Measurements from ENCODE around the gene LMF2.

LMF2 gene

GRCh38 chr22:50459496-50460140, 47.9 kb downstream of the LMF2 start:
- no peaks in the 10 kb centered on the region for H3K9me3 ChIP-seq (ENCODE audit: control insufficient read depth, low read length)
- H3K27ac ChIP-seq: no peak overlapping the region
- H3K36me3 ChIP-seq (ENCODE audit: control insufficient read depth, insufficient read depth, low read length): no peaks in the 10 kb centered on the region
- H3K9ac ChIP-seq: no peak overlapping the region
- H3K79me2 ChIP-seq: no peaks in the 10 kb centered on the region
- TF ChIP-seq CTCF (IDR thresholded peaks at IDR 0.05): no peak
- H3K4me2 ChIP-seq (ENCODE audit: low read length): no peak overlapping the region
- H3K4me1 ChIP-seq: no peaks in the 10 kb centered on the region
- H2AFZ ChIP-seq: no peak overlapping the region
- no peaks in the 10 kb centered on the region for H3K27me3 ChIP-seq (ENCODE audit: control insufficient read depth, insufficient read depth, low read length)
- no peak overlapping the region for H3K4me3 ChIP-seq (ENCODE audit: low read depth, low read length)

- no peak overlapping the region for H3K4me2 ChIP-seq (ENCODE audit: low read length)
- no peak for TF ChIP-seq CTCF (IDR thresholded peaks at IDR 0.05)
- H3K79me2 ChIP-seq: no peaks in the 10 kb centered on the region
- H3K27ac ChIP-seq: no peak overlapping the region
- H3K9ac ChIP-seq: no peak overlapping the region
- H3K4me1 ChIP-seq: no peaks in the 10 kb centered on the region
- no peaks in the 10 kb centered on the region for H3K9me3 ChIP-seq (ENCODE audit: control insufficient read depth, low read length)
- no peaks in the 10 kb centered on the region for H3K27me3 ChIP-seq (ENCODE audit: control insufficient read depth, insufficient read depth, low read length)
- H3K4me3 ChIP-seq (ENCODE audit: low read depth, low read length): no peak overlapping the region
- no peaks in the 10 kb centered on the region for H3K36me3 ChIP-seq (ENCODE audit: control insufficient read depth, insufficient read depth, low read length)
- no peak overlapping the region for H2AFZ ChIP-seq
Observed at GRCh38 chr22:50459016-50459415, 48.5 kb downstream of the LMF2 start.

GRCh38 chr22:50456466-50457234, 50.9 kb downstream of the LMF2 start:
- Histone ChIP-seq H3K4me2 (ENCODE audit: low read length) (no peak overlapping the region), H3K4me1 (no peaks in the 10 kb centered on the region), H3K27me3 (ENCODE audit: control insufficient read depth, insufficient read depth, low read length) (no peaks in the 10 kb centered on the region), H3K9ac (no peak overlapping the region), H3K27ac (no peak overlapping the region), H3K36me3 (ENCODE audit: control insufficient read depth, insufficient read depth, low read length) (no peaks in the 10 kb centered on the region), H3K9me3 (ENCODE audit: control insufficient read depth, low read length) (no peaks in the 10 kb centered on the region), H3K4me3 (ENCODE audit: low read depth, low read length) (no peak overlapping the region), H2AFZ (no peak overlapping the region), H3K79me2 (no peaks in the 10 kb centered on the region)
- TF ChIP-seq CTCF (IDR thresholded peaks at IDR 0.05): no peak

- TF ChIP-seq CTCF (IDR thresholded peaks at IDR 0.05): no peak
- Histone ChIP-seq H2AFZ (no peak overlapping the region), H3K27ac (no peak overlapping the region)
Observed at GRCh38 chr22:50456026-50456425, 51.5 kb downstream of the LMF2 start.

More at GRCh38 chr22:50456026-50456425, 51.5 kb downstream of the LMF2 start:
- Histone ChIP-seq H3K27me3 (ENCODE audit: control insufficient read depth, insufficient read depth, low read length) (no peaks in the 10 kb centered on the region), H3K4me2 (ENCODE audit: low read length) (no peak overlapping the region), H3K36me3 (ENCODE audit: control insufficient read depth, insufficient read depth, low read length) (no peaks in the 10 kb centered on the region), H3K79me2 (no peaks in the 10 kb centered on the region), H3K4me1 (no peaks in the 10 kb centered on the region), H3K4me3 (ENCODE audit: low read depth, low read length) (no peak overlapping the region), H3K9ac (no peak overlapping the region), H3K9me3 (ENCODE audit: control insufficient read depth, low read length) (no peaks in the 10 kb centered on the region)

All from parathyroid adenoma (tissue), 2 donors.